Measurements from ENCODE around the gene NR0B2. TPM values are rescaled to one million over a fixed set of nuclear protein-coding genes. Genes with fewer than 3 reads are reported as not detected.
A peak's percentile ranks its signal among the peaks of the same experiment; 100 is the strongest.

NR0B2 gene
- polyA plus RNA-seq, 1 donor from 2014 or later, result not detected

- no peaks in the 10 kb centered on the region for H3K36me3 Mint-ChIP-seq
- no peaks in the 10 kb centered on the region for H3K9me3 Mint-ChIP-seq
- no peak overlapping the region for H3K27ac Mint-ChIP-seq
- no peaks in the 10 kb centered on the region for H3K4me1 Mint-ChIP-seq
- H3K4me3 Mint-ChIP-seq, result no peak overlapping the region
- H3K27me3 Mint-ChIP-seq, result no peaks in the 10 kb centered on the region
Measured at GRCh38 chr1:26913389-26913753, 404 bp downstream of the NR0B2 start.

DNA sequence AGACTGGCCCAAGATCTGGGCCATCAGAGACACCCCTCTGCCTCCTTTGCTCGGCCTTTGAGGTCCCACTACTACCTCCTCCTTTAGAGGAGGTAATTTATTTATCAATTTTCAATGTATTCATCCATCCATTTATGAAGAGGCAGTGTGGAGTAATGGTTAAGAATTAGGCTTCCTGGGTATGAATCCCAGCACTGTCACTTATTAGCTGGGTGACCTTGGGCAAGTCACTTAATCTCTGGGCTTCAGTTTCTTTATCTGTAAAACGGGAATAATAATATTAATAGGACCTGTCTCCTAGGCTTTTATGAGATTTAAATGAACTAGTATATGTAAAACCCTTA is 1.7 kb downstream of the NR0B2 start:
- H3K27ac Mint-ChIP-seq, result no peak overlapping the region
- H3K36me3 Mint-ChIP-seq, result no peaks in the 10 kb centered on the region
- no peaks in the 10 kb centered on the region for H3K9me3 Mint-ChIP-seq
- no peaks in the 10 kb centered on the region for H3K4me1 Mint-ChIP-seq
- no peaks in the 10 kb centered on the region for H3K27me3 Mint-ChIP-seq
- H3K4me3 Mint-ChIP-seq, result no peak overlapping the region

DNA sequence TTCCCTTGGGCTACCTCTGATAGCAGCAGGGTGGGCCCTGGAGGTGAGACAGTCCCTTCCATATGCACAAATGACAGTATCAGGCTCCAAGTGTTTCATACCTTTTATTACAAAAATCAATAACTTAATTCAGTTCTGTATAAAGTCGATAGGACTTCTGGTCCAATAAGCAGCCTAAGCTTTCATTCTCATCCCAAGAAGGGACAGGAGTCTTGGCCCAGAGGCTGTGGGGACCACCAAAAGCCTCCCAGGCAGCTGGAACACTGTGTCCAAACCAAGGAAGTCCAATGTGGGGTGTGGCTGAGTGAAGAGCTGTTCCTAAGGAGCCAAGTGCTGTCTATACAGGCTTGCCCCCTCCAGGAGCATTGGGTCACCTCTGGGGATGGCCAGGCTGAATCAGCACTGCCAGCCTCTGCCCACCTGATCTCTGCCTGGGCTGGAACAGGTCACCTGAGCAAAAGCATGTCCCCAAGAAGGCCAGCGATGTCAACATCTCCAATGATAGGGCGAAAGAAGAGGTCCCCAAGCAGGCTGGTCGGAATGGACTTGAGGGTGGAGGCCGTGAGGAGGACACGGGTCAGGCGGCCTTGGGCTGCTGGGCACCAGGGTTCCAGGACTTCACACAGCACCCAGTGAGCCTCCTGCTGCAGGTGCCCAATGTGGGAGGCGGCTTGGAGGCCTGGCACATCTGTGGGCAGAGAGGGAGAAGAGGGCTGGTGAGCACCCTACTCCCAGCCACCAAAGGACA is 2.2 kb downstream of the NR0B2 start:
- Mint-ChIP-seq H3K36me3 (no peaks in the 10 kb centered on the region), H3K4me3 (no peak overlapping the region), H3K27me3 (no peaks in the 10 kb centered on the region), H3K4me1 (no peaks in the 10 kb centered on the region), H3K9me3 (no peaks in the 10 kb centered on the region), H3K27ac (no peak overlapping the region)

DNA sequence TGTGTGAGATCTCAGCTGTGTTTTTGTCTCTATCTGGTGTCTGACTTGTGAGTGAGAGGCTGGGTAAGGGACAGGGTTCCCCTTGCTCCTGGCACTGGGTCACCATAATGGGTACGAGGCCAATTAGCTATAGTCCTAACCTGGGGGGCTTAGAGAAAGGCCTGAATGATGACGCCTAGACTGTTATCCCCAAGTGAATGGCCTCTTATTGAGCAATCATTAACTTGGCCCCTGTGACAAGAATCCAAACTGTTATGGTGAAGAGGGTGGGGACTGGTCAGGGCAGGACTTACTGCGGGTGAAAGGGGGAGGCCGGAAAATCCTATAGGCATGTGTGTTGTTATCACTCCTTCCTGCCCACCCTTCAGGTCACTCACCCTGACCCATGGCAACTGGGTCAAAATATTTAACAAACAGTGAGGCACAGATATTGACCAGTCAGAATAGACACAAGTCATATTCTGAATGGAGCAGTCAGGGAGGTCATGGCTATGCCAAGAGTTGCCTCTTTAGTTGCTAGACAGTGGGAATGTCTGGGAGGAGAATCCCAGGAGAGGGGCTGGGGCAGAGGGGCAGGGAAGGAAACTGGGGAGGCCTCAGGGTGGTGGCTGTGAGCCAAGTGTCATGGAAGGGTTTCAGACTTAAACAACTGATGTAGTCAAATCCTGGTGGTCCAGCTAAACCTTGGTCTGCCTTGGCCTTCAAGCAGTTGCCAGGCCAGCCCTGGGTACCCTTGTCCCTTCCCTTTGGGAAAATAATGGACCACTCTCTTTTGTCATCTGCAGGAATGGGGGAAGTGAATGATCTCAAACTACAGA is 3.2 kb downstream of the NR0B2 start:
- Mint-ChIP-seq H3K27ac (no peak overlapping the region), H3K27me3 (no peaks in the 10 kb centered on the region), H3K4me3 (no peak overlapping the region), H3K36me3 (no peaks in the 10 kb centered on the region), H3K9me3 (no peaks in the 10 kb centered on the region), H3K4me1 (no peaks in the 10 kb centered on the region)

DNA sequence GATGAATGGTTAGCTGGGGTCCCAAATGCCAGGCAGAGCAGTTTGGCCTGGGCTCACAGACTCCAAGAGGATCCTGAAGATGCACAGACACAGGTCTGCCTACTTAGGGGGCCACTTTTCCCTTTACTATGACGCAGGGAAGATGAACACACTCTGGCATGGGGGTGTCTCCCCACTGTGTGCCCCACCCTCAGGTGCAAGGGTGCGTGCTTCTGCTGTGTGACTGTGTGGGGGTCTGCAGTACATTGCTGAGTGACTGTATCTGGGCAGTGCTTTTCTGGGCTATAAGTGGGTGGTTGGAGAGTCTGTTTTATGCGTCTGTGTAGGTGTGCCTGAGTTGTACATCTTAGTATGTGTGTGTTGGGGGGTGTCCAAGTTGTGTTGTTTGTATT is 3.8 kb downstream of the NR0B2 start:
- H3K27ac Mint-ChIP-seq, result no peak overlapping the region
- H3K36me3 Mint-ChIP-seq, result no peaks in the 10 kb centered on the region
- no peak overlapping the region for H3K4me3 Mint-ChIP-seq
- H3K27me3 Mint-ChIP-seq, result no peaks in the 10 kb centered on the region
- no peaks in the 10 kb centered on the region for H3K4me1 Mint-ChIP-seq
- H3K9me3 Mint-ChIP-seq, result no peaks in the 10 kb centered on the region

DNA sequence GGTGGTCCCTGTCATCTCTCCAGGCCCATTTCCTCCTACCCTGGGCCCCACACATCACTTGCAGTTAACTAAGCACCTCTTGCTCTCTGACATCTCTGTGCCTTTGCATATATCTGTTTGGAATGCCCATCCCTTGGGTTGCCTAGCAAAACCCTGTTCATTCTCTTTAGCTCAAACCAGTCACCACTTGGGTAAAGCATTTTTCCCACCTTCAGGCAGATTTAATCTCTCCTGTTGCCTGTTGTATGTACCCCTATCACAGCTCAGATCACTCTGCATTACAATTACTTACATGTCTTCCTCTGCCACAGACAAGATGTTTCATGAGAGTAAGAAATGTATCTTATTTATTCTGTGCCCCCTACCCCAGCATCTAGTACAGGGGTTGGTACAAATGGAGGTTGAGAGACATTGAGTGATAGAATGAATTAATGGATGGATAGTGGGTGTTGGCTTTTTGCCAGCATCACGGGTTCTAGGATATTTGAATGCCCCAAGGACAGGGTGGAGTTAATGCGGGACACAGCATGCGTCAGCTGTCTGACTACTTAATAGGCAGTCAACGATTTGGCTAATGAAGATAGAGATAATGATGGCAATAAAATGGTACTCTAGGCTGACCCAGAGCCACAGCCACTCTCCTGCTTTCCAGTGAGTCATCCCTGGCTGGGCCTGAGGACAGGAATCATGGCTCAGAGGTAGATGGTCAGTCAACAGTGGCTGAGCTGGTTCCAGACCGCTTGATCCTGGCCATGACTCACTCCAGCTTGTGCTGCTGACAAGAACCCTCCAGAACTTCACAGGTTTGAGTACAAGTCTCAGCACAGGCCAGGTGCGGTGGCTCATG is 6.5 kb downstream of the NR0B2 start:
- no peak overlapping the region for H3K27ac Mint-ChIP-seq
- H3K9me3 Mint-ChIP-seq, result no peaks in the 10 kb centered on the region
- H3K4me1 Mint-ChIP-seq, result peaks cover 0 to 2% (median 0%) of the 10 kb centered on the region in 3 donors
- no peaks in the 10 kb centered on the region for H3K27me3 Mint-ChIP-seq
- peak overlapping the region in 1 of 4 donors; percentile 24 for H3K4me3 Mint-ChIP-seq
- H3K36me3 Mint-ChIP-seq, result no peaks in the 10 kb centered on the region

GRCh38 chr1:26900815-26901511 is 12.8 kb downstream of the NR0B2 start:
- Mint-ChIP-seq H3K4me3 (peak overlapping the region; percentile 91 to 99 (median 98)), H3K27ac (peak overlapping the region; percentile 72 to 100 (median 99)), H3K9me3 (no peaks in the 10 kb centered on the region), H3K27me3 (no peaks in the 10 kb centered on the region), H3K36me3 (no peaks in the 10 kb centered on the region), H3K4me1 (peaks cover 18 to 30% (median 25%) of the 10 kb centered on the region in 3 donors)

- Mint-ChIP-seq H3K36me3 (no peaks in the 10 kb centered on the region), H3K27me3 (no peaks in the 10 kb centered on the region), H3K4me1 (peaks cover 18 to 32% (median 25%) of the 10 kb centered on the region in 3 donors), H3K27ac (peak within 1 kb of the TSS; percentile 72 to 100 (median 99)), H3K9me3 (no peaks in the 10 kb centered on the region), H3K4me3 (peak within 1 kb of the TSS; percentile 91 to 99 (median 98))
Measured at GRCh38 chr1:26900001-26900814, 13.6 kb downstream of the NR0B2 start, which contains the start of gene GPATCH3. GPATCH3 (minus strand) TSS chr1:26900467; CDS start chr1:26900442, 25 bp downstream.

GRCh38 chr1:26897351-26897750 is 16.4 kb downstream of the NR0B2 start:
- Mint-ChIP-seq H3K4me1 (peaks cover 24 to 31% (median 25%) of the 10 kb centered on the region in 3 donors), H3K27me3 (no peaks in the 10 kb centered on the region), H3K36me3 (peaks cover 4% of the 10 kb centered on the region), H3K27ac (peak overlapping the region in 1 of 3 donors; percentile 64), H3K9me3 (no peaks in the 10 kb centered on the region), H3K4me3 (peak overlapping the region in 1 of 4 donors; percentile 75)

GRCh38 chr1:26894263-26894662 is 19.5 kb downstream of the NR0B2 start:
- Mint-ChIP-seq H3K9me3 (no peaks in the 10 kb centered on the region), H3K4me3 (peak overlapping the region in 1 of 4 donors; percentile 25), H3K36me3 (peaks cover 4% of the 10 kb centered on the region), H3K27ac (no peak overlapping the region), H3K4me1 (peaks cover 17 to 21% (median 17%) of the 10 kb centered on the region in 3 donors), H3K27me3 (no peaks in the 10 kb centered on the region)

- Mint-ChIP-seq H3K4me1 (peaks cover 12 to 26% (median 24%) of the 10 kb centered on the region in 3 donors), H3K36me3 (peaks cover 4% of the 10 kb centered on the region), H3K27me3 (no peaks in the 10 kb centered on the region), H3K27ac (peak overlapping the region; percentile 84 to 96 (median 90)), H3K9me3 (no peaks in the 10 kb centered on the region), H3K4me3 (peak overlapping the region; percentile 94 to 100 (median 96))
Measured at GRCh38 chr1:26890467-26890796, 23.3 kb downstream of the NR0B2 start.

GRCh38 chr1:26889551-26890466 is 24.0 kb downstream of the NR0B2 start, which contains the start of gene GPN2:
GPN2 (minus strand) TSS chr1:26890283; CDS start chr1:26890096, 187 bp downstream.
- peak within 1 kb of the TSS; percentile 84 to 96 (median 90) for H3K27ac Mint-ChIP-seq

GRCh38 chr1:26888231-26888630 is 25.5 kb downstream of the NR0B2 start:
- peak overlapping the region in 2 of 3 donors; percentile 10 to 84 for H3K27ac Mint-ChIP-seq
- peaks cover 3% of the 10 kb centered on the region for H3K36me3 Mint-ChIP-seq
- no peaks in the 10 kb centered on the region for H3K9me3 Mint-ChIP-seq
- H3K27me3 Mint-ChIP-seq, result no peaks in the 10 kb centered on the region
- H3K4me1 Mint-ChIP-seq, result peaks cover 12 to 26% (median 22%) of the 10 kb centered on the region in 3 donors
- peak overlapping the region; percentile 47 to 100 (median 94) for H3K4me3 Mint-ChIP-seq

More at GRCh38 chr1:26889551-26890466, 24.0 kb downstream of the NR0B2 start, which contains the start of gene GPN2:
- Mint-ChIP-seq H3K9me3 (no peaks in the 10 kb centered on the region), H3K36me3 (peaks cover 4% of the 10 kb centered on the region), H3K27me3 (no peaks in the 10 kb centered on the region), H3K4me1 (peaks cover 12 to 24% (median 23%) of the 10 kb centered on the region in 3 donors), H3K4me3 (peak within 1 kb of the TSS; percentile 94 to 100 (median 96))
